T-helper 2 cell (primary cell): ENCODE measurements around the gene ADCY5.

ENCODE experiments used
- DNase-seq, 5 experiments: peaks; one replicate each; pipeline versions ENCODE4 v3.0.0 to v3.0.0-alpha.2; 2012 to 2022

Gene ADCY5

GRCh38 chr3:123458255-123458654, 9.4 kb upstream of the ADCY5 start:
- DNase-seq, result no peak

DNA sequence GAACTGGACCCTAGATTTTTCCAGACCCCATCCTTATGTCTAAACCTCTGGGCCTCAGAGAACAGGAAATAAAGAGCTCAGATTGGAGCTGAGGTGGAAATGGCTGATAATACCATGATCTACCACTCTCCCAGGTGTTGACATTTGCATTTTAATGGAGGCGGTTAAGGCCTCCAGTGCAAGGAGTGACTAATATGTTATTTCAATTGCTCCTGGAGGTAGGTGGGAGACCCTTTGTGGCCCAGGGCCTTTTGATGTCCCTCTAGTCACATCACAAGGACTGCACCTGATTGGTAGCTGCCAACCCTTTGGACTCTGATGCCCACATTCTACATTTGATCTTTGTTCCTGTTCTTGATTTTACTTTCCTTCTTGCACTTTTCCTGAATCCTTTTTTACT, 9.0 kb upstream of the ADCY5 start:
- no peak for DNase-seq

- DNase-seq, result no peak
Observed at GRCh38 chr3:123453675-123454074, 4.8 kb upstream of the ADCY5 start.

DNA sequence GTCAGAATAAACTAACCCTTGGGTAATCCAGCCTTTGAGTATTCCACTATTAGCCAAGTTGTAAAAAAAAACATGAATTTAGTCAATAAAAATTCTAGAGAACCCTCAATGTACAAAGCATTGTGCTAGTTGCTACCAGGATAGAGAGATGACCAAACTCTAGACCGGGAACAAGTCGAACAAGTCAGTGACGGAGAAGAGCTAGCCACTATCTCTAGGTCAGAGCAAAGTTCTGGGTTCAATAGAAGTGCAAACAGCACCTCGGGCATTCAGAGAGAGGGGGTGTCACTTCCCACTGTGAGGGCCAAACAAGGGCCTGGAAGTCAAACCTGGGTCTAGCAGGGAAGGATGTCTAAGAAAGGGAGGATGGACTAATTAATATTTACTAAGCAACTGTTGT, 2.3 kb upstream of the ADCY5 start:
- no peak for DNase-seq

GRCh38 chr3:123449997-123450604, 1.2 kb upstream of the ADCY5 start:
- no peak for DNase-seq

GRCh38 chr3:123449102-123449996, 459 bp upstream of the ADCY5 start:
- peak in 1 of 5 experiments; percentile 6 for DNase-seq

DNA sequence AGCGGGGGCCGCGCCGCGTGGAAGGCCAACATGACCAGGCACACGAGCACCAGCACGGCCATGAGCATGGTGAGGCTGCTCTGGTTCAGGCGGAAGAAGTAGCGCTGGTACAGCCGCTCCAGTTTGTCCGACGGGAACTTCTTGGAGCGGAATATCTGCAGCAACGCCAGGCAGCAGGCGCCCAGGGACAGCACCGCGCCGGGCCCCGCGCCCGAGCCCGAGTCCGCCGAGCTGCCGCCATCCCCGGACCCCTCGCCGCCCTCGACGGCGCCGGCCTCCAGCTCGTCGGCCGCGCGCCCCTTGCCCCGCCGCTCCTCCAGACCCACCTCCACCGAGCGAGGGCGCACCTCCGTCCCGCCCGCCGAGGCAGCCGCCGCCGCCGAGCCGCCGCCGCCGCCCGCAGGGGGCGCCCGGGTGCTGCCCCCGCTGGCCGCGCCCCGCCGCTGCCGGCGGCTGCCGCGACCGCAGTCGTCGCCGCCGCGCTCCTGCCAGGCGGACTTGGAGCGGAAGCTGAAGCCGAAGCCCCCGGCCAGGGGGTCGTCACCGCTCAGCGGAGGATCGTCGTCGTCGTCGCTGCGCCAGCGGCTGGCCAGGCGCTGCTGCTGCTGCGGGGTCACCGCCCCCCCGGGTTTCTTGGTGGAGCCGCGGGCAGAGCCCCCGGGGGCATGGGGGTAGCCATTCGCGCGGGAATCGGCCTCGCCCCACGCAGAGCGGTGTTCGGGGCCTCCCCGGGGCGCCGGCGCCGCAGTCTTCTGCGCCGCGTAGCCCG, 957 bp downstream of the ADCY5 start:
- DNase-seq, result peak in 4 of 5 experiments; percentile 17 to 52 (median 30)

- DNase-seq, result no peak
Observed at GRCh38 chr3:123447416-123447748, 1.5 kb downstream of the ADCY5 start.

DNA sequence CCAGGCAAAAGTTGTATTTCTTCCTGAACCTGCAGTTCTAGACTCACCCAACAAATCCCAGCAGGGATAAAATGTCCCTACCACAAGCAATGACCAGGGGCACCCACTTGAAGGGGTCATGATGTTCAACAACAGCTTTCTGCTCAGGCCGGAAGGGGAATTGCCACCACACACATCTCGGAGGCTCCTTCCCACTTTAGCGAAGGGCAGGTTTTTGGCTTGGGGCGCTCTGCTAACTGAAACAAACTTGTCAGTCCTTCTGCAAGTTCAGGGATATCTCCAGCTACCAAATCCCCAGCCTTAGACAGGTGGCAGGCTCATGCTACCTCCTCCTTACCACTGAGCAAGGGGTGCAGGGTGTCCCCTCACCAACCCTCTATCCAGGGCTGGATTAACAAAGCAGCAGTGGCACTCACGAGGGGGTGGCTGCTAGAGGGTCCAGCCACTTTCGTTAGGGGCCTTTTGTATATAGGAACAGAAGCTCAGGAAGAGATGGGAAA, 2.2 kb downstream of the ADCY5 start:
- no peak for DNase-seq

GRCh38 chr3:123446210-123446609, 2.7 kb downstream of the ADCY5 start:
- no peak for DNase-seq

DNA sequence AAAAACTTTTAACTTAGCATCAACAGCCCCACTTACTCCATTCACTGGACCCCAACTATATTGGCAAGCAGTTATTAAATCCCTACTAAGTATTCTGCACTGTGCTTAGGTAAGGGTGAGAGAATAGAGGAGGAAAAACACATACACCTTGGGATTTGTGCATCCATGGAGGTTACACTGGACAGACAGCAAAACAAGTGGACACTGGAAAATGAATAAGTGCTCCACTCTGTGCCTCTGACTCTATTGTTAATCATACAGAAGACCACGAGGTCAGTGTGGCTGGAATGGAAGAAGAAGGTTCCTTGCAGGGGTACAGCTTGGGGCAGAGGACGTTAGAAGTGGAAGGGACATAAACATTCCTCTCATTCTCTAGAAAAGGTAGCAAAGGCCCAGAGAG, 3.2 kb downstream of the ADCY5 start:
- no peak for DNase-seq

- DNase-seq, result no peak
Observed at GRCh38 chr3:123444744-123445143, 4.1 kb downstream of the ADCY5 start.

GRCh38 chr3:123444023-123444422, 4.9 kb downstream of the ADCY5 start:
- DNase-seq, result no peak

- DNase-seq, result no peak
Observed at GRCh38 chr3:123442908-123443307, 6.0 kb downstream of the ADCY5 start.

- no peak for DNase-seq
Observed at GRCh38 chr3:123442125-123442524, 6.8 kb downstream of the ADCY5 start.

DNA sequence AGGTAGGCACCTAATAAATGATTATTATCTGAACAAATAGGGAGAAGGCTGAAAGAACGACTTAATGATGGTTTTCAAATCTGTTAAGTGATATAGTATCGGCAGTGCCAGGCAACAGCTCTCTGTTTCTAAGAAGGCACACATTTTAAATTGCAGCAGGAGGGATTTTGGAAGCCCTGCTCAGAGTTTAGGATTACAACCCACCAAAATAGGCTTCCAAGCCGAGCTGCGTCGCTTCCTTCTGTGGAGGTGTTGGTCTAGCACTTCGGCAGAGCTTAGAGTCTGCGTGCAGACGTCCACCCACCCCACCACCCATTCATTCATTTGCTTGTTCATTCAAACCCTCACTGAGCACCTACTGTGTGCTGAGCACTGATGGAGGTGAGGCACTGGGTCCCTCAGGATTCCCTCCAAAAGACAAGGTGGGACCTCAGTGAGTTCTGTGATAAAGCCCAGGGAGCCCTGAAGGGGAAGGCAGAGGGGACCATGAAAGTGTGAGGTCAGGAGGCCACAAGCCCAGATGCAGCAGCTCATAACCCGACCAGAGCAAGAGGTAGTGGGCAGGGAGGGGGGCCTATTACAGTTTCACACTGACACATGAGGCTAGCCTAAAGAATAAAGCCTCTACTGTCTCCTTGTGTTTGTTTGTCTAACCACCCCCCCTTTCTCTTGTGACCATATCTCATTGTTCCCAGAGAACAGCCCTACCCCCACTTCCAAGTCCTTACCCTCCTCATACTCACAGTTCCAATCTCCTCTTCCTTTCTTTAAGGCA, 8.9 kb downstream of the ADCY5 start:
- no peak for DNase-seq

DNA sequence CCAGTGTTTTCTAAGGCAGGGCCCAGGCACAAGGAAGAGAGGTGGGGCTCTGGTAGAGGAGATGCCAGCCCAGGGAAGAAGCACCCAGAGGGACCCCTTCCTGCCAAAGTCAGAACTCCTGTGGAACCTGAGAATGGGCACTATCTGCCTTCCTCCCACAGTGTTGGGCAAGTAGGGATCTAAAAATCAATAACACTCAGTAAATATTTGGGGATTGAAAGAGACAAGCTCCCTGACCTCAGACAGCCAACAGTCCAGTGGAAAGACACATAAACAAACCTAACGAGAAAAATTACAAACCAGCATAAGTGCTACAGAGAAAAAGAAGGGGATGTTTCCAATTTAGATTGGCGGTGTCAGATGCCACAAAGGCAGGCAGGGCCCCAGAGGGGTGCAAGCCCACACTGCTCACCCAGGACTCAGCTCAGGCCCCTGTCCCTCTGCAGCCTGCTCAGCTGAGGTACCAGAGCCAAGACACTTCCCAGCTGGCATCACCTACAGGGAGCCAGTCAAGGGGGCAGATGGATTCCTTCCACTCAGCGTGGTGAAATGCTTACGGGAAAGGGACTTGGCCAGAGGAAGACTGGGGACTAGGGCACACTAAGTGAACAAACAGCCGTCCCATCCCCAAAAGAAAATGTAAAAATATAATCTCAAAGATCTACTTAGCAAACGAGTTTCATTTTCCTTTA, 15.9 kb downstream of the ADCY5 start:
- no peak for DNase-seq

GRCh38 chr3:123431658-123432324, 17.1 kb downstream of the ADCY5 start:
- no peak for DNase-seq

GRCh38 chr3:123431007-123431657, 17.8 kb downstream of the ADCY5 start:
- DNase-seq, result no peak

DNA sequence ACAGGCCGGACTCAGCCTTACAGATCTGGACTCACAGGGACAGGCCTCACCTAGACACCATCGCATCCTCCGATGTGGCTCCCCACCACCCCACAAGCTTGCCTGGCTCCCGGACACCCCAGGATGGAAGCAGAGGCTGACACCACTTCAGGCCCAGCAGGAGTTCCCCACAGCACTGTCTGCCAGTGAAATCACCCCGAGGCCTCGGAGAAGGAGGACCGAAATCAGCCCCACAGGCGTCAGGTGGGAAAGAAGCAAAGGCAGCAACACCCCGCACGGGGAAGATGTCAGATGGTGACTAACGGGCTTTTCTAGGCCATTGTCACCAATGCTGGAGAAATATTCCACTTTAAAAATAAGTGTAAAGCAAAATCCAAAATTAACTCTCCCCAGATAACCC, 18.6 kb downstream of the ADCY5 start:
- DNase-seq, result no peak
